ENCODE measurements around the gene AMPH. TPM values are rescaled to one million over a fixed set of nuclear protein-coding genes. Genes with fewer than 3 reads are reported as not detected.

AMPH gene
- polyA plus RNA-seq, 1 donor (not counting 4 experiments of a cell fraction or from before 2014, with no cell fraction given): not detected

- Histone ChIP-seq H3K9me3 (ENCODE audit: control insufficient read depth, low read depth, low read length) (no peaks in the 10 kb centered on the region), H3K36me3 (ENCODE audit: control insufficient read depth in 2 of 2, extremely low read depth in 1 of 2, insufficient read depth in 2 of 2, low read length in 2 of 2) (no peaks in the 10 kb centered on the region), H3K4me1 (ENCODE audit: control insufficient read depth, extremely low read depth, insufficient read depth, low read length) (no peaks in the 10 kb centered on the region), H3K4me2 (ENCODE audit: control insufficient read depth, extremely low read depth, insufficient read depth, low read depth, low read length) (no peak overlapping the region), H3K27me3 (ENCODE audit: control insufficient read depth, extremely low read depth, insufficient read depth, low read length) (no peaks in the 10 kb centered on the region), H3K9ac (ENCODE audit: control insufficient read depth, extremely low read depth, insufficient read depth, low read length) (no peak overlapping the region), H3K9me1 (ENCODE audit: control insufficient read depth, extremely low read depth, insufficient read depth, low read length) (no peaks in the 10 kb centered on the region), H4K20me1 (ENCODE audit: control insufficient read depth, extremely low read depth, insufficient read depth, low read length) (no peaks in the 10 kb centered on the region), H3K79me2 (ENCODE audit: control insufficient read depth, insufficient read depth, low read length) (no peaks in the 10 kb centered on the region), H2AFZ (ENCODE audit: control insufficient read depth, low read length) (no peak overlapping the region), H3K4me3 (ENCODE audit: control insufficient read depth in 2 of 3, extremely low read depth in 1 of 3, insufficient read depth in 2 of 3, low read depth in 1 of 3, low read length in 3 of 3) (no peak overlapping the region), H3K27ac (ENCODE audit: control insufficient read depth, insufficient read depth, low read length) (no peak overlapping the region)
- FAIRE-seq (no peak), DNase-seq (ENCODE audit: low read depth, low spot score) (no peak)
- TF ChIP-seq CTCF (optimal IDR thresholded peaks at IDR 0.05 in 1 of 3, IDR thresholded peaks at IDR 0.05 in 1 of 3, conservative IDR thresholded peaks at IDR 0.05 in 1 of 3; ENCODE audit: extremely low read depth in 1 of 3, insufficient read depth in 2 of 3, low read length in 3 of 3) (no peak), EZH2 (IDR thresholded peaks at IDR 0.05; ENCODE audit: low read length) (no peak)
- dilution Hi-C loops (cut with MboI; ENCODE audit: extremely low pct_ligation_motif_present, low sequenced_read_pairs): no loop called here
Measured at GRCh38 chr7:38592737-38593288, 38.4 kb downstream of the AMPH start.

- H3K9ac ChIP-seq (ENCODE audit: control insufficient read depth, extremely low read depth, insufficient read depth, low read length): no peak overlapping the region
- dilution Hi-C loops (cut with MboI; ENCODE audit: extremely low pct_ligation_motif_present, low sequenced_read_pairs): no loop called here
- no peaks in the 10 kb centered on the region for H3K79me2 ChIP-seq (ENCODE audit: control insufficient read depth, insufficient read depth, low read length)
- H3K4me3 ChIP-seq (ENCODE audit: control insufficient read depth in 2 of 3, extremely low read depth in 1 of 3, insufficient read depth in 2 of 3, low read depth in 1 of 3, low read length in 3 of 3): no peak overlapping the region
- H3K4me2 ChIP-seq (ENCODE audit: control insufficient read depth, extremely low read depth, insufficient read depth, low read depth, low read length): no peak overlapping the region
- TF ChIP-seq CTCF (optimal IDR thresholded peaks at IDR 0.05 in 1 of 3, IDR thresholded peaks at IDR 0.05 in 1 of 3, conservative IDR thresholded peaks at IDR 0.05 in 1 of 3; ENCODE audit: extremely low read depth in 1 of 3, insufficient read depth in 2 of 3, low read length in 3 of 3) (no peak), EZH2 (IDR thresholded peaks at IDR 0.05; ENCODE audit: low read length) (no peak)
- no peaks in the 10 kb centered on the region for H3K4me1 ChIP-seq (ENCODE audit: control insufficient read depth, extremely low read depth, insufficient read depth, low read length)
- H3K36me3 ChIP-seq (ENCODE audit: control insufficient read depth in 2 of 2, extremely low read depth in 1 of 2, insufficient read depth in 2 of 2, low read length in 2 of 2): no peaks in the 10 kb centered on the region
- H2AFZ ChIP-seq (ENCODE audit: control insufficient read depth, low read length): no peak overlapping the region
- H3K9me1 ChIP-seq (ENCODE audit: control insufficient read depth, extremely low read depth, insufficient read depth, low read length): no peaks in the 10 kb centered on the region
- H3K9me3 ChIP-seq (ENCODE audit: control insufficient read depth, low read depth, low read length): no peaks in the 10 kb centered on the region
- no peak overlapping the region for H3K27ac ChIP-seq (ENCODE audit: control insufficient read depth, insufficient read depth, low read length)
- no peak for FAIRE-seq
- no peaks in the 10 kb centered on the region for H3K27me3 ChIP-seq (ENCODE audit: control insufficient read depth, extremely low read depth, insufficient read depth, low read length)
- DNase-seq (ENCODE audit: low read depth, low spot score): no peak
- no peaks in the 10 kb centered on the region for H4K20me1 ChIP-seq (ENCODE audit: control insufficient read depth, extremely low read depth, insufficient read depth, low read length)
Measured at GRCh38 chr7:38585572-38586354, 45.4 kb downstream of the AMPH start.
